Measurements from ENCODE around the gene IZUMO1R. TPM values are rescaled to one million over a fixed set of nuclear protein-coding genes. Genes with fewer than 3 reads are reported as not detected.
"Not testable (repeated sequence)": the region's sequence is repeated elsewhere in the genome, so short reads cannot be mapped to it uniquely, and the experiment has no call there.

IZUMO1R gene
- total RNA-seq, 4 donors from 2014 or later = not detected

DNA sequence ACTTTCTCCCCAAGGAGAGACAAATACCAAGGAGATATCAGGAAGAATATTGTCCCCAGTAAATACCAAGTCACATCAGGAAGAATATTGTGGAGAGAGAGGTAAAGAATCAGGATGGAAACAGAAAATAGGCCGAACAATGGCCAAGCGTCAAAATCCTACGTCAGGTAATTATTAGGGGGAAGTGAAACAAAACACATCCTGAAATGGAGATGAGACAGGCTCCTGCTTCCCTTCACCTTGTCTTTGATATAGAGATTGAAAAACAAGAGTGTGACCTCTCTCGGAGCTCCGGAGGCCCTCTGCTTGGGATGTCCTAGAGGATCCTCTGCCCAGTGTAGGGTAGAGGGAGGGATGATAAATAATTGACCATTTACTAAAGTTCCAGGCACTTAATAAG, 27.4 kb upstream of the IZUMO1R start:
- no peaks in the 10 kb centered on the region for H3K4me1 ChIP-seq
- WGBS = 90% methylated on average over 5 of the region's 5 CpGs
- intact Hi-C loops (cut with DNase I) = no loop called here

DNA sequence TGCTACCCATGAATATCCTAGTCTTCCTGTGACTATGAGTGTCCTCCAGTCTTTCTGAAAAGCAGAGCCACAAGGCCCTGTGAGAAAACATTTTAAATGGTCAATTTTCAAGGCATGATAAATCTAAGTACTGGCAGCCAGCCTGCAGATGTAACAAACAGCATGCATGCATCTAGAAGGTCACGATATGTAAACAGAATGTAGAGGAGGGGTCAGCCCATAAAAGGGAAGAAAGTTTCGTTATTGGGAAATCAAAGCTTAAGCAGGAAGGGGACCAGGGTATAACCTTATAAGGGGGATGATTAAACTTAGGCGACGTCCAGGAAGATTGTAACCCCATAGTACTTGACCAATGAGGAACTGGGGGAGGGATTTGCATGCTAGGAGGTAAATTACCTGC, 26.2 kb upstream of the IZUMO1R start:
- 58% methylated on average over 4 of the region's 4 CpGs for WGBS
- DNase-seq (ENCODE audit: extremely low spot score); H3K36me3 ChIP-seq; H3K9me3 ChIP-seq; intact Hi-C loops (cut with DNase I); H3K4me1 ChIP-seq; H3K27ac ChIP-seq (replicated peaks in 1 of 4); H3K27me3 ChIP-seq; H3K4me3 ChIP-seq: not testable (repeated sequence)

More for the DNA sequence above, 27.4 kb upstream of the IZUMO1R start:
- Histone ChIP-seq H3K9me3 (no peaks in the 10 kb centered on the region), H3K4me3 (no peak overlapping the region), H3K27me3 (no peaks in the 10 kb centered on the region), H3K36me3 (no peaks in the 10 kb centered on the region), H3K27ac (replicated peaks in 1 of 4) (no peak overlapping the region)
- TF ChIP-seq, protein P1, sequence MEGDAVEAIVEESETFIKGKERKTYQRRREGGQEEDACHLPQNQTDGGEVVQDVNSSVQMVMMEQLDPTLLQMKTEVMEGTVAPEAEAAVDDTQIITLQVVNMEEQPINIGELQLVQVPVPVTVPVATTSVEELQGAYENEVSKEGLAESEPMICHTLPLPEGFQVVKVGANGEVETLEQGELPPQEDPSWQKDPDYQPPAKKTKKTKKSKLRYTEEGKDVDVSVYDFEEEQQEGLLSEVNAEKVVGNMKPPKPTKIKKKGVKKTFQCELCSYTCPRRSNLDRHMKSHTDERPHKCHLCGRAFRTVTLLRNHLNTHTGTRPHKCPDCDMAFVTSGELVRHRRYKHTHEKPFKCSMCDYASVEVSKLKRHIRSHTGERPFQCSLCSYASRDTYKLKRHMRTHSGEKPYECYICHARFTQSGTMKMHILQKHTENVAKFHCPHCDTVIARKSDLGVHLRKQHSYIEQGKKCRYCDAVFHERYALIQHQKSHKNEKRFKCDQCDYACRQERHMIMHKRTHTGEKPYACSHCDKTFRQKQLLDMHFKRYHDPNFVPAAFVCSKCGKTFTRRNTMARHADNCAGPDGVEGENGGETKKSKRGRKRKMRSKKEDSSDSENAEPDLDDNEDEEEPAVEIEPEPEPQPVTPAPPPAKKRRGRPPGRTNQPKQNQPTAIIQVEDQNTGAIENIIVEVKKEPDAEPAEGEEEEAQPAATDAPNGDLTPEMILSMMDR (IDR thresholded peaks at IDR 0.05) = no peak
- no peak for TF ChIP-seq POLR2A (IDR thresholded peaks at IDR 0.05; ENCODE audit: low read depth)
- no peak for TF ChIP-seq POLR2AphosphoS5 (IDR thresholded peaks at IDR 0.05)
- TF ChIP-seq EP300 (IDR thresholded peaks at IDR 0.05) = no peak
- no peak for DNase-seq (ENCODE audit: extremely low spot score)

DNA sequence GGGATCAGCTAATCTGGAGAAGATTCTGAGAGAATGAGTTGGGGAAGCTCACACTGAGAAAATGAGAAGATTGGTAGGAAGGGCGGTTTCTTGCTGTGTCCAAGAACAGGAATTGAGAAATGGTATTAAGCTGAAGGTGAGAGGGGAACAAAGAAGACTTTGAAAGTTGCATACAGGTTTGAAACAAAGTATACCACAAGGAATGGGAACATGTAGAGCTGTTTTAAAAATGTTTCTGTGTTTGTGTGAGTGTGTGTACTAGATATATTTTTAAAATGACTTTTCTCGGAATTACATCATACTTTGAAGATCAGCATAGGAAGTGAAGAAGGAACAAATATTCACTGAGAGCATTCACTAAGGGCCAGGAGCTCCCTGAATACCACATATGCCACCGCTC, 24.4 kb upstream of the IZUMO1R start:
- no peak overlapping the region for H3K4me3 ChIP-seq
- no peak overlapping the region for H3K27ac ChIP-seq (replicated peaks in 1 of 4)
- intact Hi-C loops (cut with DNase I) = no loop called here
- 92% methylated on average over 3 of the region's 3 CpGs for WGBS
- H3K9me3 ChIP-seq = no peaks in the 10 kb centered on the region
- H3K36me3 ChIP-seq = no peaks in the 10 kb centered on the region
- H3K4me1 ChIP-seq = peaks cover 0 to 6% (median 0%) of the 10 kb centered on the region in 4 donors
- TF ChIP-seq POLR2AphosphoS5 (IDR thresholded peaks at IDR 0.05) (no peak), POLR2A (IDR thresholded peaks at IDR 0.05; ENCODE audit: low read depth) (no peak), EP300 (IDR thresholded peaks at IDR 0.05) (no peak)
- TF ChIP-seq, protein P1 (IDR thresholded peaks at IDR 0.05) = no peak
- H3K27me3 ChIP-seq = no peaks in the 10 kb centered on the region
- no peak for DNase-seq (ENCODE audit: extremely low spot score)

DNA sequence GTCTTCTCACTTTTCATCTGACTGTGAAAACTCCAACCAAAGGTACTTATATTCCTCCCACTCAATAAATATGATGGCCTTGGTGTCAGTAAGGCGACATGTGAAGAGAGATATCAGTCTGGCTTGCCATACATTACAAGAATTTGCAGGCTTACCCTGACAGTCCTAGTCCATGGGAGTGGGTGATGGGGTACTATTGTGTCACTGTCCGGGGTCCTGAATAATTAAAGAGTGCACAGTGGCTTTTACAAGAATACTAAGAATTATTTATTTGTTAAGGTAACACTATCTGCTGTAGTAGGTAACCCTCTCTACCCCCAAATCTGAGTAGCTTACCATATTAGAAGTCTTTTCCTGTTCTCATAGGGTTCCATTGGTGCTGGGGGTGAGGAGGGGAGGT, 23.1 kb upstream of the IZUMO1R start:
- no peak for TF ChIP-seq POLR2A (IDR thresholded peaks at IDR 0.05; ENCODE audit: low read depth)
- no peak for TF ChIP-seq POLR2AphosphoS5 (IDR thresholded peaks at IDR 0.05)
- TF ChIP-seq EP300 (IDR thresholded peaks at IDR 0.05) = no peak
- TF ChIP-seq, protein P1 (IDR thresholded peaks at IDR 0.05) = no peak
- no peak for DNase-seq (ENCODE audit: extremely low spot score)
- Histone ChIP-seq H3K27me3 (no peaks in the 10 kb centered on the region), H3K4me3 (no peak overlapping the region), H3K36me3 (no peaks in the 10 kb centered on the region), H3K9me3 (no peaks in the 10 kb centered on the region), H3K27ac (replicated peaks in 1 of 4) (no peak overlapping the region), H3K4me1 (peaks cover 0 to 6% (median 0%) of the 10 kb centered on the region in 4 donors)
- 95% methylated on average over 2 of the region's 2 CpGs for WGBS
- intact Hi-C loops (cut with DNase I) = no loop called here

DNA sequence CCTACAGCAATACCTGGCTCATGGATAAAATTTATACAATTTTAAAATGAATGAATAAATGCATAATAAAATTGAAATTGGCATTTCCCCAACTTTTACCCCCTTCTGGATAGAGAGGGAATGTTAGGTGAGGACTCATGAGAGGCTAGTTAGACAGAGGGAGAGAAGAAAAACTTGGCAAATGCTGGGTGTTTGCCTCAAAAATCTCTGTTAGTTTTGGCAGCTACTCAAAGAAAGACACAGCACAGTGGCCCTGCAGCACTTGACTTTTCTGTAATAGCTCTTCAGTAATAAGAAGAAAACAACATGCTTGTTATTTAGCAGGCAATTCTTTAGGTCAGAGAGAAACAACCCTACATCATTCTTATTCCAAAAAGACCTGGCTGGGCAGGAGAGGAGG, 20.7 kb upstream of the IZUMO1R start:
- H3K4me3 ChIP-seq = no peak overlapping the region
- no peak overlapping the region for H3K27ac ChIP-seq (replicated peaks in 1 of 4)
- no peaks in the 10 kb centered on the region for H3K27me3 ChIP-seq
- DNase-seq (ENCODE audit: extremely low spot score) = no peak
- H3K4me1 ChIP-seq = peaks cover 0 to 6% (median 0%) of the 10 kb centered on the region in 4 donors
- no peaks in the 10 kb centered on the region for H3K9me3 ChIP-seq
- no peak for TF ChIP-seq POLR2AphosphoS5 (IDR thresholded peaks at IDR 0.05)
- TF ChIP-seq POLR2A (IDR thresholded peaks at IDR 0.05; ENCODE audit: low read depth) = no peak
- no peak for TF ChIP-seq EP300 (IDR thresholded peaks at IDR 0.05)
- TF ChIP-seq, protein P1 (IDR thresholded peaks at IDR 0.05) = no peak
- no peaks in the 10 kb centered on the region for H3K36me3 ChIP-seq
- intact Hi-C loops (cut with DNase I) = no loop called here

Data from esophagus muscularis mucosa (tissue), 4 donors.